ENCODE results near the gene AVPR1A. TPM values are rescaled to one million over a fixed set of nuclear protein-coding genes. Genes with fewer than 3 reads are reported as not detected.

Gene AVPR1A
- total and polyA plus RNA-seq, 4 donors, result 1.1 to 10.5 (median 5.6) TPM

DNA sequence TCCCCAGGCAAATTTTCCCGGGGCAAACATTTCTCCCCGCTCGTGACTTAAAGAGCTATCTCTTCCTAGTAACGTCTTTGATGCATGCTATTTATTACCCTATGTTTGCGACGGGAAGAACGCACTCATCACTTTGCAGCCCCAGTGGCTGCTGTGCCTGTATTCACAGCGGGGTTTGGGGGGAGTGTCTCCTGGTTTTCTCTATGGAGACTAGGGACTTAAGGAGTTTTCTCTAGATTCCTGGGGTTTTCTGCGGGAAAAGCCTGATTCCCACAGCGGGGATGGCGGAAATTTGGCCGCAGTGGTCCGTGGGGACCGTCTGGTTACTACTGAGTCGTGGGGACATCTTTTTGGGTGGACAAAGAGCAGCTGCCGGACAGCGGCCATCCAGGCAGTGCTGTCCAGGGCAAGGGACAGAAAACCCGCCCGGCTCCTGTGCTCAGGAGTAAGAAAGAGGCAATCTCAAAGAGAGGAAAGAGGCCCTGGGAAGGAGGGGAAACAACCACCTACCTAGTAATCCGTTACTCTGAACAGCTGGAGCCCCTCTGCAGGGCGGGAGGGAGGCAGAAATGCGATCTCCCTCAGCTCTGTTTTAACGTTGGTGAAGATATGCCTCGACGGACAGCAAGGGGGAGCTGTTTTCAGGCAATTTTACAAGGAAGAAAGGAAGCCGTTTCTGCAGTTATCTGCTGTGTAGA, 771 bp upstream of the AVPR1A start:
- H3K36me3 ChIP-seq (ENCODE audit: control insufficient read depth, insufficient read depth, low read length), result no peaks in the 10 kb centered on the region
- H3K4me1 ChIP-seq (ENCODE audit: control insufficient read depth, insufficient read depth, low read length), result peaks cover 25% of the 10 kb centered on the region
- H3K4me3 ChIP-seq (ENCODE audit: low read depth, low read length), result peak overlapping the region; percentile 36
- H3K27ac ChIP-seq (ENCODE audit: low read depth, low read length), result no peak overlapping the region
- H3K27me3 ChIP-seq (ENCODE audit: control insufficient read depth, insufficient read depth, low read length), result peaks cover 42% of the 10 kb centered on the region
- WGBS (ENCODE audit: insufficient coverage), result 2% methylated on average over 20 of the region's 26 CpGs
- DNase-seq (ENCODE audit: low read depth in 4 of 6, low spot score in 6 of 6), result peak in 5 of 6 donors; percentile 28 to 92 (median 53)
- H3K9me3 ChIP-seq (ENCODE audit: control insufficient read depth, insufficient read depth, low read length), result no peaks in the 10 kb centered on the region

DNA sequence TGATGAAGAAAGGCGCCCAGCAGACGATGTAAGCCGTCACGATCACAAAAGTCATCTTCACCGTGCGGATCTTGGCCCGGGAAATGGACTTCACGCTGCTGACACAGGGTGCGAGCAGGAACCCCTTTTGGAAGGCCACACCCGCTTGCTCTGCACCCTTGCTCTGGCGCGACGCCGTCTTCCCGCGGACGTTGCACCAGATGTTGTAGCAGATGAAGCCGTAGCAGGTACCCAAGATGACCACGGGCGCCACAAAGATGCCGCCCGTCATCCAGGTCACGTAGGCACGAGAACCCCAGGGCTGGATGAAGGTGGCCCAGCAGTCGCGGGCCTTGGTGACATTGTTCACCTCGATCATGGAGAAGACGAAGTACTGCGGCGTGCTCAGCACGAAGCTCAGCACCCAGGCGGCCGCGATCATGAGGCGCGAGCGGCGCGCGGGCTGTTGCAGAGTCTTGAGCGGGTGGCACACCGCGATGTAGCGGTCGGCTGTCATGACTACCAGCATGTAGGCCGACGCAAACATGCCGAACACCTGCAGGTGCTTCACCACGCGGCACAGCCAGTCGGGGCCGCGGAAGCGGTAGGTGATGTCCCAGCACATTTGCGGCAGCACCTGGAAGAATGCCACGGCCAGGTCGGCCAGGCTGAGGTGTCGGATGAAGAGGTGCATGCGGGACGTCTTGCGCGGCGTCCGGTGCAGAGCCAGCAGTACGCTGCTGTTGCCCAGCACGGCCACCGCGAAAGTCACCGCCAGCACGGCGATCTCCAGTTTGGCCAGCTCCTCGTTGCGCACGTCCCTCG, 890 bp downstream of the AVPR1A start:
- Histone ChIP-seq H3K4me3 (ENCODE audit: low read depth, low read length) (peak overlapping the region; percentile 36), H3K9me3 (ENCODE audit: control insufficient read depth, insufficient read depth, low read length) (no peaks in the 10 kb centered on the region), H3K27ac (ENCODE audit: low read depth, low read length) (no peak overlapping the region), H3K27me3 (ENCODE audit: control insufficient read depth, insufficient read depth, low read length) (peaks cover 42% of the 10 kb centered on the region), H3K4me1 (ENCODE audit: control insufficient read depth, insufficient read depth, low read length) (peaks cover 25% of the 10 kb centered on the region), H3K36me3 (ENCODE audit: control insufficient read depth, insufficient read depth, low read length) (no peaks in the 10 kb centered on the region)
- 2% methylated on average over 75 of the region's 75 CpGs for WGBS (ENCODE audit: insufficient coverage)
- peak in 3 of 6 donors; percentile 12 to 79 (median 62) for DNase-seq (ENCODE audit: low read depth in 4 of 6, low spot score in 6 of 6)

DNA sequence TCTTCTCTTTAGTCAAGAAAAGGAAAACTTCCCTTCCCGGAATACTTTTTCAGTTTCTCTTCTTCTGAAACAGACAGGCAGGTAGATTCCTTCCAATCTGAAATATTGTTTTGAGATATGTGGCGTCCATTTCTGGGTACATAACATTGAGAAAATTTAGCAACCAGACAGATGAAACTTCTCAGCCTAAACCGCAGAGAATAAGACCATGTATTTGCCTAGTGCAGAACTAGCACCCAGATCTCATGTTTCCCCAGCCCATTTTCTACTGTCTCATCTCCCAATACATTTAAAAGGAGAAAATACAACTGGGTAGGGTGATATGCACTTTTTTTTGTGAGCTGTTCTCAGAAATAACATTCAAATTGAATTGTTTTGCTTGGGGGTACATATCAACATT, 6.4 kb downstream of the AVPR1A start:
- DNase-seq (ENCODE audit: low read depth in 4 of 6, low spot score in 6 of 6), result no peak
- WGBS (ENCODE audit: insufficient coverage), result no CpG with 5 or more reads among the region's 3 CpGs
- H3K27me3 ChIP-seq (ENCODE audit: control insufficient read depth, insufficient read depth, low read length), result peaks cover 14% of the 10 kb centered on the region
- no peaks in the 10 kb centered on the region for H3K36me3 ChIP-seq (ENCODE audit: control insufficient read depth, insufficient read depth, low read length)
- no peak overlapping the region for H3K27ac ChIP-seq (ENCODE audit: low read depth, low read length)
- no peaks in the 10 kb centered on the region for H3K9me3 ChIP-seq (ENCODE audit: control insufficient read depth, insufficient read depth, low read length)
- H3K4me3 ChIP-seq (ENCODE audit: low read depth, low read length), result no peak overlapping the region
- no peaks in the 10 kb centered on the region for H3K4me1 ChIP-seq (ENCODE audit: control insufficient read depth, insufficient read depth, low read length)

DNA sequence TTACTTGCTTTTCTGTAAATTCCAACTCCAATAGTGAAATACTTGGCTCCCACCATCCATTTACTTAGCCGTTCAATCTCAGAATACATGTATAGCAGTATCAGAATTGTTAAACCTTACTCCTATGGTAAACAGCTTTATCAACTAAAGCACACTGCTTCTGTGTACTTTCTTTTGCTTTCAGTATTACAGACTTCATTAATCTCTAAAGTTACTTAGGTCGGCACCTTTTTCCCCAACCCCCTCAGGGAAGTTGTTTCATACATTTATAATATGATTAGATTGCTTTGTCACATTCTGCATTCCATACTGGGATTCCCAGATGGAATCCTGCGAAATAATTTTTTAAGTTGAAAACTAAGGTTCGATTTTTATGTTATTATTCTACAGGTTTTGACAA, 12.5 kb downstream of the AVPR1A start:
- no peaks in the 10 kb centered on the region for H3K4me1 ChIP-seq (ENCODE audit: control insufficient read depth, insufficient read depth, low read length)
- WGBS (ENCODE audit: insufficient coverage), result no CpG with 5 or more reads among the region's 4 CpGs
- H3K27ac ChIP-seq (ENCODE audit: low read depth, low read length), result no peak overlapping the region
- DNase-seq (ENCODE audit: low read depth in 4 of 6, low spot score in 6 of 6), result no peak
- H3K27me3 ChIP-seq (ENCODE audit: control insufficient read depth, insufficient read depth, low read length), result no peaks in the 10 kb centered on the region
- H3K4me3 ChIP-seq (ENCODE audit: low read depth, low read length), result no peak overlapping the region
- no peaks in the 10 kb centered on the region for H3K9me3 ChIP-seq (ENCODE audit: control insufficient read depth, insufficient read depth, low read length)
- no peaks in the 10 kb centered on the region for H3K36me3 ChIP-seq (ENCODE audit: control insufficient read depth, insufficient read depth, low read length)

DNA sequence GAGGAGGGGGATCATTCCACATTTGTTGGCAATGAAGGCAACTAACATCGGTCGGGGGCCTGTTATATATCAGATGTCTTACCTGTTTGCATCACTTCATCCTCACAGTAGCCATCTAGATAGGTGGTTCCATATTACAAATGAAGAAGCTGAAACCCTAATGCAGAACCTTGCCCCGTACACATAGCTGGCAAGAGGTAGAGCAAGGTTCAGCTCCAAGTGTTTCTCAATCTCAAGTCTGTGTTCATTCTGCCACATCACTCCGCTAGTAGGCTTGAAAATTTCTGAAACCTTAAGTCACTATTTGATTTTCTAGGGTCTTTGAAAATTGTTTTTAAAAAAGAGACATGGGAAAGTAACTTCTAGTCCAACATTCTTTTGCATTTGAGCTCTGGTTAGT, 17.0 kb downstream of the AVPR1A start:
- no CpG with 5 or more reads among the region's 4 CpGs for WGBS (ENCODE audit: insufficient coverage)
- H3K4me3 ChIP-seq (ENCODE audit: low read depth, low read length), result no peak overlapping the region
- DNase-seq (ENCODE audit: low read depth in 4 of 6, low spot score in 6 of 6), result no peak
- H3K27me3 ChIP-seq (ENCODE audit: control insufficient read depth, insufficient read depth, low read length), result no peaks in the 10 kb centered on the region
- no peaks in the 10 kb centered on the region for H3K4me1 ChIP-seq (ENCODE audit: control insufficient read depth, insufficient read depth, low read length)
- H3K9me3 ChIP-seq (ENCODE audit: control insufficient read depth, insufficient read depth, low read length), result no peaks in the 10 kb centered on the region
- no peak overlapping the region for H3K27ac ChIP-seq (ENCODE audit: low read depth, low read length)
- no peaks in the 10 kb centered on the region for H3K36me3 ChIP-seq (ENCODE audit: control insufficient read depth, insufficient read depth, low read length)

DNA sequence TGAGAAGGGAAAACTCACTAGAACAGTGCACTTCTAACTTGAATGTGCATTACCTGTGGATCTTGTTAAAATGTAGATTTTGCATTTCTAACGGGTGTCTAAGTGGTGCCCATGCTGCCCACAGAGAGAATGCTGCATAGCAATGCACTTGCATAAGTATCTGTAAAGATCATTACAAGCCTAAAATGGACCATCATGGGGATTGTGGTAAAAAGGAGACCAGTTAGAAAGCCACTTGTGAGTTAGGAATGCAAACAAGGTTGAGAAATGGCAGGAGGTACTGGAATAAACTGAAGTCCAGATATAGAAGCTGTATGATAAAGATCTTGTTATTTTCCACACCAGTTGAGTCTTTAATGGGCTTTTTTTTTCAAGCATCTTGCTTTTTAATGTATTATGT, 18.8 kb downstream of the AVPR1A start:
- no peaks in the 10 kb centered on the region for H3K36me3 ChIP-seq (ENCODE audit: control insufficient read depth, insufficient read depth, low read length)
- no peaks in the 10 kb centered on the region for H3K27me3 ChIP-seq (ENCODE audit: control insufficient read depth, insufficient read depth, low read length)
- 80% methylated on average over 1 of the region's 1 CpG for WGBS (ENCODE audit: insufficient coverage)
- H3K4me1 ChIP-seq (ENCODE audit: control insufficient read depth, insufficient read depth, low read length), result no peaks in the 10 kb centered on the region
- H3K27ac ChIP-seq (ENCODE audit: low read depth, low read length), result no peak overlapping the region
- DNase-seq (ENCODE audit: low read depth in 4 of 6, low spot score in 6 of 6), result no peak
- no peak overlapping the region for H3K4me3 ChIP-seq (ENCODE audit: low read depth, low read length)
- no peaks in the 10 kb centered on the region for H3K9me3 ChIP-seq (ENCODE audit: control insufficient read depth, insufficient read depth, low read length)

DNA sequence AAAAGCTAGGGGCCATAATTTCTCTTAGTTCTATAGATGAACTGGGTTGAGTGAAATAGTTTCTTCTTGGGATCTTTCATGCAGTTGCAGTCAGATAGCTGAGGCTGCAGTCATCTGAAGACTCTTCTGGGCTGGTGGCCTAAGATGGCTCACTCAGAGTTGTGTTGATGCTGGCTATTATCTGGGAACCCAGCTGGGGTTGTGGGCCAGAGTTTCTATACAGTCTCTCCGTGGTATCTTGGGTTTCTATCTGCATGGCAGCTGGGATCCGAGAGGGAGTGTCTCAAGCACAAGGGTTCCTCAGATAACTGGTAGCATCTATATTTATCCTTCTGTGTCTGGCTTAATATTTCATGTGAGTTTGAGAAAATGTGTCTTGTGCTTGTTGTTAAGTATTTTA, 21.1 kb downstream of the AVPR1A start:
- H3K4me1 ChIP-seq (ENCODE audit: control insufficient read depth, insufficient read depth, low read length), result no peaks in the 10 kb centered on the region
- no peak overlapping the region for H3K27ac ChIP-seq (ENCODE audit: low read depth, low read length)
- DNase-seq (ENCODE audit: low read depth in 4 of 6, low spot score in 6 of 6), result no peak
- H3K9me3 ChIP-seq (ENCODE audit: control insufficient read depth, insufficient read depth, low read length), result no peaks in the 10 kb centered on the region
- H3K36me3 ChIP-seq (ENCODE audit: control insufficient read depth, insufficient read depth, low read length), result no peaks in the 10 kb centered on the region
- 40% methylated on average over 1 of the region's 2 CpGs for WGBS (ENCODE audit: insufficient coverage)
- no peaks in the 10 kb centered on the region for H3K27me3 ChIP-seq (ENCODE audit: control insufficient read depth, insufficient read depth, low read length)
- no peak overlapping the region for H3K4me3 ChIP-seq (ENCODE audit: low read depth, low read length)

- DNase-seq (ENCODE audit: low read depth in 4 of 6, low spot score in 6 of 6), result no peak
- Histone ChIP-seq H3K4me3 (ENCODE audit: low read depth, low read length) (no peak overlapping the region), H3K27me3 (ENCODE audit: control insufficient read depth, insufficient read depth, low read length) (no peaks in the 10 kb centered on the region), H3K9me3 (ENCODE audit: control insufficient read depth, insufficient read depth, low read length) (no peaks in the 10 kb centered on the region), H3K36me3 (ENCODE audit: control insufficient read depth, insufficient read depth, low read length) (no peaks in the 10 kb centered on the region), H3K4me1 (ENCODE audit: control insufficient read depth, insufficient read depth, low read length) (no peaks in the 10 kb centered on the region), H3K27ac (ENCODE audit: low read depth, low read length) (no peak overlapping the region)
Measured at GRCh38 chr12:63124778-63125177, 26.2 kb downstream of the AVPR1A start.

- H3K36me3 ChIP-seq (ENCODE audit: control insufficient read depth, insufficient read depth, low read length), result no peaks in the 10 kb centered on the region
- no peak overlapping the region for H3K27ac ChIP-seq (ENCODE audit: low read depth, low read length)
- peak in 3 of 6 donors; percentile 25 to 77 (median 50) for DNase-seq (ENCODE audit: low read depth in 4 of 6, low spot score in 6 of 6)
- no peaks in the 10 kb centered on the region for H3K27me3 ChIP-seq (ENCODE audit: control insufficient read depth, insufficient read depth, low read length)
- H3K4me1 ChIP-seq (ENCODE audit: control insufficient read depth, insufficient read depth, low read length), result no peaks in the 10 kb centered on the region
- H3K9me3 ChIP-seq (ENCODE audit: control insufficient read depth, insufficient read depth, low read length), result no peaks in the 10 kb centered on the region
- no peak overlapping the region for H3K4me3 ChIP-seq (ENCODE audit: low read depth, low read length)
- WGBS (ENCODE audit: insufficient coverage), result 0% methylated on average over 1 of the region's 5 CpGs
Measured at GRCh38 chr12:63103494-63104131, 47.4 kb downstream of the AVPR1A start.
